GM23338 (cell line): ENCODE data around the gene FHIT.

Experiments
- CTCF ChIP-seq, 2 experiments: fragments of 200-600 bp in 1 of 2; sonication (generic) in 1 of 2; conservative IDR thresholded peaks; 2 replicates each; pipeline versions ENCODE4 v1.5.1 to v1.6.1; 2016 to 2017; ENCODE audit warnings: antibody characterized with exemption in 2 of 2, low read depth in 2 of 2, mild to moderate bottlenecking in 2 of 2, moderate library complexity in 1 of 2
- ETS1 ChIP-seq: IDR thresholded peaks from 2 replicates; pipeline ENCODE4 v1.6.1; 2016; ENCODE audit warnings: antibody characterized with exemption
- EZH2 ChIP-seq: fragments of 200-600 bp; sonication (generic); IDR thresholded peaks from one replicate; pipeline ENCODE4 v1.8.0; 2017; ENCODE audit warnings: antibody characterized with exemption, mild to moderate bottlenecking, low read depth; ENCODE audit not compliant: unreplicated experiment
- REST ChIP-seq: IDR thresholded peaks from one replicate; pipeline ENCODE4 v1.6.1; 2018; ENCODE audit warnings: antibody characterized with exemption; ENCODE audit not compliant: unreplicated experiment

GRCh38 chr3:60697132-60697531 is 554.1 kb downstream of the FHIT start:
- TF ChIP-seq CTCF (conservative IDR thresholded peaks at IDR 0.05; ENCODE audit: low read depth in 2 of 2) (no peak), ETS1 (no peak), REST (no peak), EZH2 (no peak)
